Skin of body (tissue), 2 donors: ENCODE data around the gene MTM1. TPM values are rescaled to one million over a fixed set of nuclear protein-coding genes. Genes with fewer than 3 reads are reported as not detected.

Source experiments
- DNase-seq: peaks from one replicate; lab custom pipeline; 2025; lab: John Stamatoyannopoulos, UW
- total RNA-seq: library from RNA; depleted of rRNA; stranded (reverse); fragments of >200 nt; gene quantifications from one replicate; pipeline ENCODE4 v1.2.3, GENCODE V29; 2014

Gene MTM1
- total RNA-seq, result 16.1 TPM

GRCh38 chrX:150568320-150569154 is at the start of gene MTM1:
MTM1 (plus strand) TSS chrX:150568621; CDS start chrX:150592615, 23,994 bp downstream.
- peak; percentile 92 for DNase-seq

GRCh38 chrX:150522494-150522893 is 45.9 kb upstream of the MTM1 start:
- no peak for DNase-seq

GRCh38 chrX:150525061-150525919 is 43.1 kb upstream of the MTM1 start:
- DNase-seq, result no peak

GRCh38 chrX:150526692-150527091 is 41.7 kb upstream of the MTM1 start:
- DNase-seq, result no peak

- no peak for DNase-seq
Measured at GRCh38 chrX:150527108-150527507, 41.3 kb upstream of the MTM1 start.

GRCh38 chrX:150529587-150529986 is 38.8 kb upstream of the MTM1 start:
- no peak for DNase-seq

- DNase-seq, result no peak
Measured at GRCh38 chrX:150530821-150531220, 37.6 kb upstream of the MTM1 start.

- no peak for DNase-seq
Measured at GRCh38 chrX:150531467-150531866, 37.0 kb upstream of the MTM1 start.

GRCh38 chrX:150533863-150534262 is 34.6 kb upstream of the MTM1 start:
- DNase-seq, result no peak

- no peak for DNase-seq
Measured at GRCh38 chrX:150536455-150537116, 31.8 kb upstream of the MTM1 start.

GRCh38 chrX:150537851-150538250 is 30.6 kb upstream of the MTM1 start:
- DNase-seq, result no peak

- no peak for DNase-seq
Measured at GRCh38 chrX:150540965-150541364, 27.5 kb upstream of the MTM1 start.

GRCh38 chrX:150542846-150543229 is 25.6 kb upstream of the MTM1 start:
- no peak for DNase-seq

GRCh38 chrX:150543230-150544155 is 24.9 kb upstream of the MTM1 start:
- no peak for DNase-seq

GRCh38 chrX:150544222-150544787 is 24.1 kb upstream of the MTM1 start:
- DNase-seq, result no peak

- no peak for DNase-seq
Measured at GRCh38 chrX:150544835-150545770, 23.3 kb upstream of the MTM1 start.

- peak; percentile 0 for DNase-seq
Measured at GRCh38 chrX:150546711-150547153, 21.7 kb upstream of the MTM1 start.

- DNase-seq, result no peak
Measured at GRCh38 chrX:150547375-150548115, 20.9 kb upstream of the MTM1 start.

GRCh38 chrX:150548251-150548650 is 20.2 kb upstream of the MTM1 start:
- DNase-seq, result no peak
